GM12878 (cell line): ENCODE results near the gene NHS. TPM values are rescaled to one million over a fixed set of nuclear protein-coding genes. Genes with fewer than 3 reads are reported as not detected.

Experiments used
- ATAC-seq: fragments of 200-7000 bp; cut with Tn5 transposase; 3 replicates; pipeline ENCODE4 v1.9.1; 2020; ENCODE audit warnings: mild to moderate bottlenecking, moderate library complexity
- BruUV-seq: library from RNA; stranded (reverse); fragments of 400-500 nt; replicated peaks from 2 replicates; lab custom pipeline; 2021; lab: Mats Ljungman, UMichigan
- CTCF ChIA-PET: fragments of 300-600 bp; sonication (Branson Sonifier 250); formaldehyde crosslinking; extraction: SDS; loops from one replicate; lab custom pipeline; 2021; ENCODE audit warnings: inconsistent platforms; lab: Yijun Ruan, JAX
- POLR2A ChIA-PET: fragments of 350-600 bp; formaldehyde crosslinking; extraction: SDS; loops from one replicate; lab custom pipeline; 2021; ENCODE audit warnings: inconsistent platforms; lab: Charles Lee
- RAD21 ChIA-PET: fragments of 300-600 bp; sonication (Branson Sonifier 250); formaldehyde crosslinking; loops from one replicate; lab custom pipeline; 2023; ENCODE audit warnings: antibody characterized with exemption; ENCODE audit not compliant: unreplicated experiment; lab: Charles Lee
- SMC1A ChIA-PET: fragments of 300-600 bp; sonication (Branson Sonifier 250); formaldehyde crosslinking; loops from one replicate; lab custom pipeline; 2023; ENCODE audit not compliant: unreplicated experiment, uncharacterized antibody; lab: Charles Lee
- DNase-seq: peaks from one replicate; pipeline ENCODE4 v3.0.0-alpha.2; 2011; ENCODE audit warnings: low read depth, low spot score
- FAIRE-seq: peaks from 3 replicates; lab custom pipeline; 2011; peaks lifted over from hg19 to GRCh38; lab: Jason Lieb, UNC
- H2AFZ ChIP-seq: 2 replicates; pipeline ENCODE4 v1.6.0; 2011; ENCODE audit warnings: low read depth, low read length, control low read depth; ENCODE audit not compliant: control insufficient read depth
- H3K27ac ChIP-seq: 2 replicates; pipeline ENCODE4 v1.5.1; 2011; ENCODE audit warnings: control low read depth; ENCODE audit not compliant: control insufficient read depth, insufficient read depth
- H3K27me3 ChIP-seq, 2 experiments: replicated peaks in 1 of 2; 2 replicates each; pipeline versions ENCODE4 v1.6.0 to v1.6.1; 2011; ENCODE audit warnings: low read length in 1 of 2; ENCODE audit not compliant: control insufficient read depth in 2 of 2, insufficient read depth in 2 of 2
- H3K36me3 ChIP-seq, 2 experiments: 2 replicates each; pipeline ENCODE4 v1.5.1; 2011; ENCODE audit warnings: low read length in 1 of 2; ENCODE audit not compliant: control insufficient read depth in 2 of 2, insufficient read depth in 2 of 2
- H3K4me1 ChIP-seq: 2 replicates; pipeline ENCODE4 v1.6.1; 2011; ENCODE audit warnings: mild to moderate bottlenecking, low read length, moderate library complexity, mixed read lengths; ENCODE audit not compliant: control insufficient read depth, insufficient read depth
- H3K4me2 ChIP-seq: 2 replicates; pipeline ENCODE4 v1.6.0; 2011; ENCODE audit warnings: control low read depth; ENCODE audit not compliant: control insufficient read depth, insufficient read depth
- H3K4me3 ChIP-seq: fragments of 200-600 bp; sonication (generic); 2 replicates; pipeline ENCODE4 v1.5.1; 2016
- H3K79me2 ChIP-seq: 2 replicates; pipeline ENCODE4 v1.6.0; 2011; ENCODE audit warnings: low read length; ENCODE audit not compliant: control insufficient read depth, insufficient read depth
- H3K9ac ChIP-seq: 2 replicates; pipeline ENCODE4 v1.8.0; 2011; ENCODE audit warnings: low read length, control low read depth, mixed read lengths; ENCODE audit not compliant: control insufficient read depth, insufficient read depth
- H3K9me3 ChIP-seq: replicated peaks from 3 replicates; pipeline ENCODE4 v1.5.1; 2011; ENCODE audit warnings: mild to moderate bottlenecking, low read length; ENCODE audit not compliant: control insufficient read depth, insufficient read depth
- H4K20me1 ChIP-seq: 2 replicates; pipeline ENCODE4 v1.6.0; 2011; ENCODE audit not compliant: control insufficient read depth, insufficient read depth
- CBFB ChIP-seq: IDR thresholded peaks from 2 replicates; pipeline ENCODE4 v1.6.1; 2016; ENCODE audit warnings: antibody characterized with exemption, low read depth
- HDAC2 ChIP-seq: fragments of 200-600 bp; sonication (generic); IDR thresholded peaks from 2 replicates; pipeline ENCODE4 v1.6.1; 2017
- SP1 ChIP-seq: IDR thresholded peaks from one replicate; pipeline ENCODE4 v1.6.1; 2011; ENCODE audit warnings: low read depth, low read length
- WGBS: methylation state at CpG from one replicate; pipeline ENCODE4 v1.1.6; 2016; ENCODE audit warnings: low lambda C conversion rate; ENCODE audit not compliant: insufficient replicate concordance, insufficient coverage; ENCODE audit errors: missing lambda C conversion rate; 5-methylcytosine and 5-hydroxymethylcytosine counted together
- in situ Hi-C: fragments of 300-500 bp; cut with MboI; formaldehyde crosslinking; loops from 9 replicates; pipeline ENCODE4 v1.14.3; 2018; ENCODE audit warnings: mixed read lengths
- intact Hi-C: fragments of 100-400 bp; cut with micrococcal nuclease; formaldehyde crosslinking; loops from one replicate; pipeline ENCODE4 v1.14.2; 2022; ENCODE audit not compliant: unreplicated experiment
- polyA plus RNA-seq, 11 experiments: library from polyadenylated mRNA; depleted of rRNA in 4 of 11; unstranded in 6 of 11; stranded (reverse) in 5 of 11; fragments of >200 nt; fragmentation: Nextera tagmentation in 4 of 11; fragmentation: Illumina TruSeq in 1 of 11; extraction: Ambion mirVana in 4 of 11; extraction: Trizol in 1 of 11; gene quantifications; 1 replicate in 1 of 11; 2 replicates in 10 of 11; pipeline versions ENCODE4 v1.2.1 to v1.2.3, GENCODE V29; 2011 to 2016; ENCODE audit warnings: inconsistent platforms in 2 of 11, missing spikeins in 2 of 11, low read depth in 1 of 11
- total RNA-seq, 4 experiments: library from RNA; depleted of rRNA in 3 of 4; stranded (reverse); fragments of >200 nt in 3 of 4; fragmentation: Illumina TruSeq in 1 of 4; extraction: Trizol in 1 of 4; gene quantifications; 2 replicates each; pipeline versions ENCODE4 v1.2.1 to v1.2.3, GENCODE V29; 2013 to 2021
- TF ChIP-seq, protein P1 (sequence below): fragments of 450-650 bp; formaldehyde crosslinking; IDR thresholded peaks from 2 replicates; pipeline ENCODE4 v1.4.0; 2020; ENCODE audit warnings: mild to moderate bottlenecking, moderate library complexity

The NHS gene
- total and polyA plus RNA-seq, 10 of the 15 experiments (the other 5 are each of a cell fraction or from before 2014, with no cell fraction given): under 0.01 to 0.07 (median 0.03) TPM; not detected in 7

- no peaks in the 10 kb centered on the region; the same call in 2 of the 3 replicates for H3K9me3 ChIP-seq
- no peaks in the 10 kb centered on the region for H3K27me3 ChIP-seq
- no peak overlapping the region for H3K27ac ChIP-seq
- WGBS: 15% methylated on average over 4 of the region's 4 CpGs
- H3K9ac ChIP-seq: no peak overlapping the region
- no peaks in the 10 kb centered on the region for H4K20me1 ChIP-seq
- ChIA-PET POLR2A (no interaction called here), RAD21 (no interaction called here), CTCF (no interaction called here), SMC1A (no interaction called here)
- TF ChIP-seq SP1 (no peak), HDAC2 (no peak), CBFB (no peak)
- TF ChIP-seq, protein P1, sequence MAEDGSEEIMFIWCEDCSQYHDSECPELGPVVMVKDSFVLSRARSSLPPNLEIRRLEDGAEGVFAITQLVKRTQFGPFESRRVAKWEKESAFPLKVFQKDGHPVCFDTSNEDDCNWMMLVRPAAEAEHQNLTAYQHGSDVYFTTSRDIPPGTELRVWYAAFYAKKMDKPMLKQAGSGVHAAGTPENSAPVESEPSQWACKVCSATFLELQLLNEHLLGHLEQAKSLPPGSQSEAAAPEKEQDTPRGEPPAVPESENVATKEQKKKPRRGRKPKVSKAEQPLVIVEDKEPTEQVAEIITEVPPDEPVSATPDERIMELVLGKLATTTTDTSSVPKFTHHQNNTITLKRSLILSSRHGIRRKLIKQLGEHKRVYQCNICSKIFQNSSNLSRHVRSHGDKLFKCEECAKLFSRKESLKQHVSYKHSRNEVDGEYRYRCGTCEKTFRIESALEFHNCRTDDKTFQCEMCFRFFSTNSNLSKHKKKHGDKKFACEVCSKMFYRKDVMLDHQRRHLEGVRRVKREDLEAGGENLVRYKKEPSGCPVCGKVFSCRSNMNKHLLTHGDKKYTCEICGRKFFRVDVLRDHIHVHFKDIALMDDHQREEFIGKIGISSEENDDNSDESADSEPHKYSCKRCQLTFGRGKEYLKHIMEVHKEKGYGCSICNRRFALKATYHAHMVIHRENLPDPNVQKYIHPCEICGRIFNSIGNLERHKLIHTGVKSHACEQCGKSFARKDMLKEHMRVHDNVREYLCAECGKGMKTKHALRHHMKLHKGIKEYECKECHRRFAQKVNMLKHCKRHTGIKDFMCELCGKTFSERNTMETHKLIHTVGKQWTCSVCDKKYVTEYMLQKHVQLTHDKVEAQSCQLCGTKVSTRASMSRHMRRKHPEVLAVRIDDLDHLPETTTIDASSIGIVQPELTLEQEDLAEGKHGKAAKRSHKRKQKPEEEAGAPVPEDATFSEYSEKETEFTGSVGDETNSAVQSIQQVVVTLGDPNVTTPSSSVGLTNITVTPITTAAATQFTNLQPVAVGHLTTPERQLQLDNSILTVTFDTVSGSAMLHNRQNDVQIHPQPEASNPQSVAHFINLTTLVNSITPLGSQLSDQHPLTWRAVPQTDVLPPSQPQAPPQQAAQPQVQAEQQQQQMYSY: no peak
- no peak overlapping the region for H2AFZ ChIP-seq
- H3K4me3 ChIP-seq: no peak overlapping the region
- H3K4me2 ChIP-seq: no peak overlapping the region
- H3K79me2 ChIP-seq: no peaks in the 10 kb centered on the region
- FAIRE-seq (no peak), DNase-seq (no peak), ATAC-seq (no peak)
- no peaks in the 10 kb centered on the region for H3K36me3 ChIP-seq
- intact Hi-C loops: no loop called here
- in situ Hi-C loops: loop anchor here (10.0 to 25.0 kb wide), 2 partner anchors 448 to 860 kb away; no protein-coding TSS in a partner anchor
- H3K4me1 ChIP-seq: no peaks in the 10 kb centered on the region
- no TSS peak for BruUV-seq
Measured at GRCh38 chrX:17685026-17685425, 310.0 kb downstream of the NHS start.
